Activated T-cell treated with anti-CD3 and anti-CD28 coated beads, Interleukin-2, amount 50 U/mL, for 24 hours (primary cell): ENCODE measurements around the gene PODXL.

Source experiments
- DNase-seq: peaks from one replicate; pipeline ENCODE4 v3.0.0-alpha.2; 2020
- H3K27ac Mint-ChIP-seq: 2 replicates; pipeline ENCODE4 v1.8.0; 2020; ENCODE audit warnings: mild to moderate bottlenecking, mixed read lengths
- H3K27me3 Mint-ChIP-seq: 2 replicates; pipeline ENCODE4 v1.8.0; 2020; ENCODE audit warnings: mixed read lengths
- H3K36me3 Mint-ChIP-seq: 2 replicates; pipeline ENCODE4 v1.8.0; 2020; ENCODE audit warnings: low read depth, mixed read lengths
- H3K4me1 Mint-ChIP-seq: 2 replicates; pipeline ENCODE4 v1.8.0; 2020; ENCODE audit warnings: low read depth, mixed read lengths
- H3K4me3 Mint-ChIP-seq: 2 replicates; pipeline ENCODE4 v1.8.0; 2020; ENCODE audit warnings: mild to moderate bottlenecking, moderate library complexity, mixed read lengths
- H3K9me3 Mint-ChIP-seq: 2 replicates; pipeline ENCODE4 v1.8.0; 2020; ENCODE audit warnings: mixed read lengths

The PODXL gene

DNA sequence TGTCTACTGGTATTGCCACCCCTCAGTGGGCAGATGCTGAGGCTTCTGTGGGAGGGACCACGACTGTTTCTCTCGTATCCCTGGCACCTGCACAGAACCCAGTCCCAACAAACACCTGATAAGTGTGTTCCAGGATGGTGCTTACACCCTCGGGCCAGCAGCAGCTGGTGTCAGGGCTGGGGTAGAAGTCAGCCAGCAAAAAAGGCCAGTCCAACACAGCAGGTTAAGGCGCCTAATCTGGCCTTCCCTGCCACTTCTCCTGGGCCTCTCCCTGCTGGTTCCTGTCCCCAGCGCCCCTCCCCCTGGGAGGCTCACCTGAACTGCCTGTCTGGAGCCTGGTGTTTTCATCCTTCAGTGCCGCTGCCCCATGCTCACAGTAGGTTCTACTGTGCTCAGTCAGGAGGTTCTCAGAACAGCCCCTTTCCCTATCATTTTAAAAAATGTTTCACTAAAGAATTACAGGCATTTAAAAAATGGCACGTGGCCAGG lies 20.0 kb downstream of the PODXL start:
- Mint-ChIP-seq H3K4me1 (no peaks in the 10 kb centered on the region), H3K4me3 (no peak overlapping the region), H3K36me3 (no peaks in the 10 kb centered on the region), H3K27ac (no peak overlapping the region), H3K27me3 (no peaks in the 10 kb centered on the region), H3K9me3 (no peaks in the 10 kb centered on the region)
- DNase-seq, result no peak

DNA sequence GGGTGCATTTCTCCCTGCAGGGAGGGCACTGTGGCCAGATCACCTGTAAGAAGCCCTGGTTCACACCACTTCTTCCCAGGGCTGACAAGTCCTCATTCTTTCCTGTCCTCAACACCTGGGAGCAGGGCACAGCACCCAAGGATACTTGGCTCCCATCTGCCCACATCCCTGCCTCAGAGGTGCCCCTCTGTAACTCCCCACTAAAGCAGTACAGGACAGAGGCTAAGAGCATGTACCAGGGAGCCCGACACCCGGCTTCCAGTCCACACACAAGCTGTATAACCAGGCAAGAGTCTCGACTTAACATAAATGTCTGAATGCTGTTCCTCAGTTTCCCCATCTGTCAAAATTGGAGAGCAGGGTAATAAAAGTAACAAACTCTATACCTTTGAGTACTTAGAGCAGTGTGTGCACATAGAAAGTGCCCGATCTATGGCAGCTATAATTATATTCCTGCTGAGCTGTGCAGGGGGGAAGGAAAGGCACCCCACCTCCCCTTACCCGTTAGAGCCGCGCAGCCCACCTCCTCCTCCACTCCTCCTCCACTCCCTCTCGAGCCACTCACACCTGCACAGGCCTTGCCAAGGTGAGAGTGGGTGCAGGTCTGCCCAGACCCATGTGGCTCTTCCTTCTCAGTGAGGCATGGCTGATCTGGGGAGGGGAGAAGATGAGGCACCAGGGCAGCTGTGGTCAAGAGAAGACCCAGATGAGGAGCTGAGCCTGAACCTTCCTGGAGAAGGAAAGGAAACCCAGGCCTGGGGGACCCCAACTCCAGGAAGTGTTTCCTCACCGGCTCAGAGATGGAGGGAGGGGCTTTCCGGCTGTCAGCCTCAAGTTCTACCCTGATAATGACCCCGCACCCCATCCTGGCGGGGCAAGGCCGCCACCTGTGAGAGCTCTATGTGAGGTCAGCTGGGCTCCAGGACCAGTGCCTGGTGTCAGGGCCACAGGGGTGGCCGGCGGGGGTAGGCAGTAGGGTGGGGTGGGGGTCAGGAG lies 22.6 kb downstream of the PODXL start:
- Mint-ChIP-seq H3K9me3 (no peaks in the 10 kb centered on the region), H3K27me3 (no peaks in the 10 kb centered on the region), H3K27ac (no peak overlapping the region), H3K4me3 (no peak overlapping the region), H3K4me1 (no peaks in the 10 kb centered on the region), H3K36me3 (no peaks in the 10 kb centered on the region)
- DNase-seq, result no peak

DNA sequence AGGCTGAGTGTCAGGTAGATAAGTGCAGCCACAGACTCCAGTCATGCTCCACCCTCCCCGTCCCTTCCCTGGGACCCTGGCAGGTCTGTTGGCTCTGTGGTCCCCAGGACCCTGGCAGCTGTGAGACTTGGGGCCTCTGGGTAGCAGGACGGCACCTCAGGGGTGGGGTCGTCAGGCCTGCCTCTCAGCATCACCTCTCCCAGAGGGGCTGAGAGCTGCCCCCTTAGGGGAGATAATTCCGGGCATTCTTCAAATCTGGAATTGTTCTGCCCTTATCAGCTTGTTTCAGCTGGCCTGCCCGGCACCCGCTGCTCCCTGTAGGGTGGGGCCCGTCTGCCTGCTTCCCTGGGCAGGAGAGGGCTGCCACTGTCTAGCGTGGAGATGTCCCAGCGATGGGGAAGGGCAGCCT lies 23.3 kb downstream of the PODXL start:
- Mint-ChIP-seq H3K4me1 (no peaks in the 10 kb centered on the region), H3K36me3 (no peaks in the 10 kb centered on the region), H3K27ac (no peak overlapping the region), H3K4me3 (no peak overlapping the region), H3K27me3 (no peaks in the 10 kb centered on the region), H3K9me3 (no peaks in the 10 kb centered on the region)
- DNase-seq, result no peak

- H3K27me3 Mint-ChIP-seq, result no peaks in the 10 kb centered on the region
- no peak for DNase-seq
- H3K4me3 Mint-ChIP-seq, result no peak overlapping the region
- no peaks in the 10 kb centered on the region for H3K4me1 Mint-ChIP-seq
- no peaks in the 10 kb centered on the region for H3K9me3 Mint-ChIP-seq
- H3K36me3 Mint-ChIP-seq, result no peaks in the 10 kb centered on the region
- no peak overlapping the region for H3K27ac Mint-ChIP-seq
Measured at GRCh38 chr7:131532570-131533091, 23.8 kb downstream of the PODXL start.

GRCh38 chr7:131530137-131530536 lies 26.3 kb downstream of the PODXL start:
- Mint-ChIP-seq H3K36me3 (no peaks in the 10 kb centered on the region), H3K27me3 (no peaks in the 10 kb centered on the region), H3K4me1 (no peaks in the 10 kb centered on the region), H3K9me3 (no peaks in the 10 kb centered on the region), H3K4me3 (no peak overlapping the region), H3K27ac (no peak overlapping the region)
- no peak for DNase-seq

DNA sequence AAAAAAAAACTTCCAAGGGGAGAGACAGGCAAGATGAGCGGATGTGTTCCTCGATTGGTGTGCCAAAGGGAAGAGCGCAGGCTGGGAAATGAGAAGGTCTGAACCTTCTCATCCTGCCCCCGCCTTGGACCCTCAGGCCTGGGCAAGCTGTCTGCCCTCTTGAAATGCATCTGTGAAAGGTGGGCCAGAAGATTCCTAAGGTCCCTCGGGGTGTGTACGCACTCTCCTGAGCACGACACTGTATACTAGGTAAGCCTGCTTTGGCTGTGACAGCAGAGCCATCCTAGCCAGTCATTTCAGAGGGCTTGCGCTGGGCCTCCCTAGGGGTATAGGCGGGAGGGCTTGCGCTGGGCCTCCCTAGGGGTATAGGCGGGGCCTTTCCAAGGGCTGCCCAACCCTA lies 26.8 kb downstream of the PODXL start:
- Mint-ChIP-seq H3K9me3 (no peaks in the 10 kb centered on the region), H3K36me3 (no peaks in the 10 kb centered on the region), H3K4me3 (no peak overlapping the region), H3K27ac (no peak overlapping the region), H3K4me1 (no peaks in the 10 kb centered on the region), H3K27me3 (no peaks in the 10 kb centered on the region)
- no peak for DNase-seq

- no peak overlapping the region for H3K27ac Mint-ChIP-seq
- no peaks in the 10 kb centered on the region for H3K9me3 Mint-ChIP-seq
- H3K27me3 Mint-ChIP-seq, result no peaks in the 10 kb centered on the region
- no peak for DNase-seq
- no peaks in the 10 kb centered on the region for H3K36me3 Mint-ChIP-seq
- no peak overlapping the region for H3K4me3 Mint-ChIP-seq
- H3K4me1 Mint-ChIP-seq, result no peaks in the 10 kb centered on the region
Measured at GRCh38 chr7:131529179-131529578, 27.2 kb downstream of the PODXL start.

DNA sequence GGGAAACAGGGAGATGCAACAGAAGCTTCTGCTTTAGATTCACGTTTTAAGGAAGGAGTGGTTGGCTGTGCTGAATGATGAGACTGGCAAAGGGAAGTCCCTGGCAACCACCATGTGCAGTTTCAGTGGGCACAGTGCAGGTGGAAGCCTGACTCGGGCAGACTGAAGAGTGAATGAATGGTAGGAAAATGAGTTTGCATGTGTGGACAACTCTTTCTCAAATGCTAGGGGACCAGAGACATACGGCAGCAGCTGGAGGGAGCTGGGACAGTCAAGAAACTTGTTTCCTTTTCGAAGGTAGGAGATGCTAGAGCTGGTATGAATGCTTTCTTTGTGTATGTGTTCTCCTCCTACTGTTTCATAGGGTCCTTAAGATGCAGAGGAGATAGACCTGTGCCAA lies 29.0 kb downstream of the PODXL start:
- H3K4me1 Mint-ChIP-seq, result peaks cover 7% of the 10 kb centered on the region
- no peak overlapping the region for H3K4me3 Mint-ChIP-seq
- DNase-seq, result no peak
- no peak overlapping the region for H3K27ac Mint-ChIP-seq
- H3K9me3 Mint-ChIP-seq, result no peaks in the 10 kb centered on the region
- no peaks in the 10 kb centered on the region for H3K27me3 Mint-ChIP-seq
- no peaks in the 10 kb centered on the region for H3K36me3 Mint-ChIP-seq

DNA sequence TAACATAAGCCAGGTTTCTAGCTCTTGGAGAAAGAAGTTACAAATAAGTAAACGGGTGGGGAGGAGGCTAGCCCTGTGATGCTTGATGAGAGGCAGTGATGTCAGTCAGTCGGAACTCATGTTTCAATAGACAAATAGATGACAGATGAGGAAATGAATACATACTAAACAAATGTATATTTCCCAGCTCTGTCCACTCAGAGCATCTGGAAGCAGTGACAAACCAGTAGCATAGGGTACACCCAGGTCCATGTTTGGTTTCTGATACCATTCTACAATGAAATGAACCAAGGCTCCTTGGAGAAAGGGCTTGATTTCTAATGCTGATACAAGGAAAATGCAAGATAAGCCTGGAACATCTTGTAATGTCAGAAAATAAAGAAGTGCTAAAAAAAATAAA lies 30.6 kb downstream of the PODXL start:
- H3K4me3 Mint-ChIP-seq, result no peak overlapping the region
- no peaks in the 10 kb centered on the region for H3K9me3 Mint-ChIP-seq
- no peaks in the 10 kb centered on the region for H3K36me3 Mint-ChIP-seq
- no peak overlapping the region for H3K27ac Mint-ChIP-seq
- no peaks in the 10 kb centered on the region for H3K27me3 Mint-ChIP-seq
- DNase-seq, result no peak
- H3K4me1 Mint-ChIP-seq, result peaks cover 11% of the 10 kb centered on the region

GRCh38 chr7:131524703-131525102 lies 31.7 kb downstream of the PODXL start:
- DNase-seq, result no peak
- Mint-ChIP-seq H3K27ac (no peak overlapping the region), H3K4me1 (peaks cover 11% of the 10 kb centered on the region), H3K36me3 (no peaks in the 10 kb centered on the region), H3K9me3 (no peaks in the 10 kb centered on the region), H3K27me3 (no peaks in the 10 kb centered on the region), H3K4me3 (no peak overlapping the region)

GRCh38 chr7:131524115-131524514 lies 32.3 kb downstream of the PODXL start:
- H3K4me3 Mint-ChIP-seq, result no peak overlapping the region
- no peak for DNase-seq
- H3K9me3 Mint-ChIP-seq, result no peaks in the 10 kb centered on the region
- H3K36me3 Mint-ChIP-seq, result no peaks in the 10 kb centered on the region
- H3K27ac Mint-ChIP-seq, result no peak overlapping the region
- H3K27me3 Mint-ChIP-seq, result no peaks in the 10 kb centered on the region
- H3K4me1 Mint-ChIP-seq, result peaks cover 11% of the 10 kb centered on the region

- H3K4me3 Mint-ChIP-seq, result peak overlapping the region; percentile 23
- H3K27me3 Mint-ChIP-seq, result no peaks in the 10 kb centered on the region
- H3K27ac Mint-ChIP-seq, result no peak overlapping the region
- DNase-seq, result no peak
- no peaks in the 10 kb centered on the region for H3K36me3 Mint-ChIP-seq
- no peaks in the 10 kb centered on the region for H3K9me3 Mint-ChIP-seq
- H3K4me1 Mint-ChIP-seq, result peaks cover 11% of the 10 kb centered on the region
Measured at GRCh38 chr7:131522325-131522930, 34.0 kb downstream of the PODXL start.

DNA sequence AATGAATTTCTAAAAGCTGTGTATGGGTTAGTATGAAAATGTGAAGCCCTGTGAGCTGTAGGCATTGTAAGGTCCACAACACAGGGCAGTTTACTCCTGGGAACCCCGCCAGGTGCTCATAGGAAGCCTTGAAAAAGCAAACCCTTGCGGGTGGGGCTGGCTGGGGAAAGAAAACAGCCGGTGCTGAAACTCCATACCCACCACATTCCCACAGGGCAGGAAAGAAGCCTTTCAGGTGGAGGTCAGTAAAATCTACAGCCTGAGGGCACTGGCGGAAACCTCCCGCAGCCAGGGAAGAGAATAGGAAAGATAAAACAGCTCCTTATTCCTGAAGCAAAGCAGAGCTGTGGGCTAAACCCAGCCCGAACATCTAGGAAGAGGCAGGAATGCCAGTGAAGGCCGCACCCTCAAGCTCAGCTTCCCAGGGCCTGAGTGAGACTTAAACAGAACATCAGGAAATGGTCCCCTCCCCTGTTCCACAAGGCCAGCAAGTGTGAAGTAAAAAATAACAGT lies 34.7 kb downstream of the PODXL start:
- DNase-seq, result no peak
- H3K9me3 Mint-ChIP-seq, result no peaks in the 10 kb centered on the region
- H3K27ac Mint-ChIP-seq, result no peak overlapping the region
- H3K36me3 Mint-ChIP-seq, result no peaks in the 10 kb centered on the region
- H3K4me3 Mint-ChIP-seq, result no peak overlapping the region
- H3K27me3 Mint-ChIP-seq, result no peaks in the 10 kb centered on the region
- peaks cover 11% of the 10 kb centered on the region for H3K4me1 Mint-ChIP-seq

- Mint-ChIP-seq H3K4me1 (peaks cover 12% of the 10 kb centered on the region), H3K36me3 (no peaks in the 10 kb centered on the region), H3K9me3 (no peaks in the 10 kb centered on the region), H3K27ac (no peak overlapping the region), H3K4me3 (no peak overlapping the region), H3K27me3 (no peaks in the 10 kb centered on the region)
- no peak for DNase-seq
Measured at GRCh38 chr7:131518626-131519025, 37.8 kb downstream of the PODXL start.
